OCI-LY1 (cell line): ENCODE results near the gene SLC38A8.

ENCODE experiments used
- CTCF ChIP-seq: fragments of 200-600 bp; sonication (generic), shearing (Covaris generic); IDR thresholded peaks from 2 replicates; pipeline ENCODE4 v1.5.1; 2017; ENCODE audit warnings: mild to moderate bottlenecking, antibody characterized with exemption, low read length, moderate library complexity, mixed read lengths
- EZH2 ChIP-seq: fragments of 200-600 bp; sonication (generic), shearing (Covaris generic); IDR thresholded peaks from 2 replicates; pipeline ENCODE4 v1.8.0; 2017; ENCODE audit warnings: borderline replicate concordance, mixed run types, mild to moderate bottlenecking, antibody characterized with exemption, low read length, moderate library complexity, mixed read lengths

- TF ChIP-seq CTCF (no peak), EZH2 (no peak)
Measured at GRCh38 chr16:84003038-84003437, 39.6 kb downstream of the SLC38A8 start.
